ENCODE data around the gene CHD3. TPM values are rescaled to one million over a fixed set of nuclear protein-coding genes. Genes with fewer than 3 reads are reported as not detected.

The CHD3 gene
- total and polyA plus RNA-seq, 2 of the 13 experiments (the other 11 are each of a cell fraction or from before 2014, with no cell fraction given) = 2.7 to 3.7 TPM

DNA sequence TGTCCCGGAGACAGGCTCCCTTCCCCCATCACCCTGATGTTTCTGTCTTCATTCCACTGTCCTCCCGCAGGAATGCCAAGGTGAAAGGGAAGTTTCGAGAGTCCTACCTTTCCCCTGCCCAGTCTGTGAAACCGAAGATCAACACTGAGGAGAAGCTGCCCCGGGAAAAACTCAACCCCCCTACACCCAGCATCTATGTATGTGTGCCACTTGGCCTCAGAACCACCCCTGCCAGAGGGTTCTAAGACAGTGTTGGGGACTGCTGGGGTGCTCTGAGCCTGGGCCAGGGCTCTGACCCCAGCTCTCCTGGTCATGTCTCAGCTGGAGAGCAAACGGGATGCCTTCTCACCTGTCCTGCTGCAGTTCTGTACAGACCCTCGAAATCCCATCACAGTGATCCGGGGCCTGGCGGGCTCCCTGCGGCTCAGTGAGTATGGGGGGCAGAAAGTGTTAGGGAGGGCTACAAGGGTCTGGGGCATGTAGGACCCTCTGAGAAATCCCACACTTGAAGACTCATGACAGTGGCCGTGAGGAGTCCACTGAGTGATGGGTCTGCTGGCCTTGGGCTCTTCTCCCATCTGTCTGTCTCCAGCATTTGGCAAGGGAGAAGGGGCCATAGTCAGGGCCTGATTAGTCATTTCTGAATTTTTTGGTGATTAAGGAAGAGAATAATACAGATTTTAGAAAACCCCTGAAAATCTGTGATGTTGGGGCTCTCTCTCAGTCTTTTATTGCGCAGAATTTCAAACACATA lies 38.7 kb upstream of the CHD3 start:
- Histone ChIP-seq H3K27me3 (ENCODE audit: control insufficient read depth in 1 of 2, insufficient read depth in 2 of 2, low read length in 2 of 2) (no peaks in the 10 kb centered on the region), H3K4me3 (replicated peaks in 1 of 3; ENCODE audit: insufficient read depth in 1 of 3, low read depth in 2 of 3, low read length in 3 of 3) (no peak overlapping the region), H3K36me3 (replicated peaks in 1 of 2; ENCODE audit: control insufficient read depth in 1 of 2, insufficient read depth in 2 of 2, low read length in 2 of 2) (peaks cover 42 to 55% of the 10 kb centered on the region in 2 experiments), H3K79me2 (ENCODE audit: insufficient read depth, low read length) (peaks cover 8% of the 10 kb centered on the region), H3K4me2 (ENCODE audit: low read depth, low read length) (no peak overlapping the region), H3K9me3 (ENCODE audit: low read length) (no peaks in the 10 kb centered on the region), H2AFZ (ENCODE audit: low read length) (no peak overlapping the region), H3K9ac (ENCODE audit: insufficient read depth, low read depth, low read length) (no peak overlapping the region), H3K4me1 (ENCODE audit: insufficient read depth, low read length) (peaks cover 7% of the 10 kb centered on the region), H4K20me1 (ENCODE audit: insufficient read depth, low read length) (peaks cover 15% of the 10 kb centered on the region), H3K27ac (ENCODE audit: extremely low read length, insufficient read depth, low read length) (no peak overlapping the region)
- CTCF ChIA-PET (ENCODE audit: low intra/inter-chr PET ratio, low total read pairs) = no interaction called here
- no TSS peak for BruUV-seq (replicated peaks)
- POLR2A ChIA-PET = interaction anchor here (0.6 to 2.2 kb wide), 4 partner anchors 7 to 16 kb away, joined by 3 to 5 read pairs (median 4); partner anchors contain the start of gene KDM6B
- DNase-seq (ENCODE audit: low spot score) = no peak
- TF ChIP-seq NR2C2 (CRISPR knock-in tag; IDR thresholded peaks at IDR 0.05; ENCODE audit: borderline replicate concordance) = no peak
- TF ChIP-seq, protein P1, sequence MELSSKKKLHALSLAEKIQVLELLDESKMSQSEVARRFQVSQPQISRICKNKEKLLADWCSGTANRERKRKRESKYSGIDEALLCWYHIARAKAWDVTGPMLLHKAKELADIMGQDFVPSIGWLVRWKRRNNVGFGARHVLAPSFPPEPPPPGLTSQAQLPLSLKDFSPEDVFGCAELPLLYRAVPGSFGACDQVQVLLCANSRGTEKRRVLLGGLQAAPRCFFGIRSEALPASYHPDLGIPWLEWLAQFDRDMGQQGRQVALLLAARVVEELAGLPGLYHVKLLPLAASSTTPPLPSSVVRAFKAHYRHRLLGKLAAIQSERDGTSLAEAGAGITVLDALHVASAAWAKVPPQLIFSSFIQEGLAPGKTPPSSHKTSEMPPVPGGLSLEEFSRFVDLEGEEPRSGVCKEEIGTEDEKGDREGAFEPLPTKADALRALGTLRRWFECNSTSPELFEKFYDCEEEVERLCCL (CRISPR knock-in tag; IDR thresholded peaks at IDR 0.05; ENCODE audit: borderline replicate concordance) = no peak
- no peak for TF ChIP-seq HNF4A (CRISPR knock-in tag; IDR thresholded peaks at IDR 0.05)
- TF ChIP-seq, protein P2, sequence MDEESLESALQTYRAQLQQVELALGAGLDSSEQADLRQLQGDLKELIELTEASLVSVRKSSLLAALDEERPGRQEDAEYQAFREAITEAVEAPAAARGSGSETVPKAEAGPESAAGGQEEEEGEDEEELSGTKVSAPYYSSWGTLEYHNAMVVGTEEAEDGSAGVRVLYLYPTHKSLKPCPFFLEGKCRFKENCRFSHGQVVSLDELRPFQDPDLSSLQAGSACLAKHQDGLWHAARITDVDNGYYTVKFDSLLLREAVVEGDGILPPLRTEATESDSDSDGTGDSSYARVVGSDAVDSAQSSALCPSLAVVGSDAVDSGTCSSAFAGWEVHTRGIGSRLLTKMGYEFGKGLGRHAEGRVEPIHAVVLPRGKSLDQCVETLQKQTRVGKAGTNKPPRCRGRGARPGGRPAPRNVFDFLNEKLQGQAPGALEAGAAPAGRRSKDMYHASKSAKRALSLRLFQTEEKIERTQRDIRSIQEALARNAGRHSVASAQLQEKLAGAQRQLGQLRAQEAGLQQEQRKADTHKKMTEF (CRISPR knock-in tag; IDR thresholded peaks at IDR 0.05) = no peak
- TF ChIP-seq, protein P3, sequence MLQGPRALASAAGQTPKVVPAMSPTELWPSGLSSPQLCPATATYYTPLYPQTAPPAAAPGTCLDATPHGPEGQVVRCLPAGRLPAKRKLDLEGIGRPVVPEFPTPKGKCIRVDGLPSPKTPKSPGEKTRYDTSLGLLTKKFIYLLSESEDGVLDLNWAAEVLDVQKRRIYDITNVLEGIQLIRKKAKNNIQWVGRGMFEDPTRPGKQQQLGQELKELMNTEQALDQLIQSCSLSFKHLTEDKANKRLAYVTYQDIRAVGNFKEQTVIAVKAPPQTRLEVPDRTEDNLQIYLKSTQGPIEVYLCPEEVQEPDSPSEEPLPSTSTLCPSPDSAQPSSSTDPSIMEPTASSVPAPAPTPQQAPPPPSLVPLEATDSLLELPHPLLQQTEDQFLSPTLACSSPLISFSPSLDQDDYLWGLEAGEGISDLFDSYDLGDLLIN (CRISPR knock-in tag; IDR thresholded peaks at IDR 0.05; ENCODE audit: borderline replicate concordance) = no peak
- no peak for TF ChIP-seq ZNF7 (CRISPR knock-in tag; IDR thresholded peaks at IDR 0.05)
- TF ChIP-seq, protein P4, sequence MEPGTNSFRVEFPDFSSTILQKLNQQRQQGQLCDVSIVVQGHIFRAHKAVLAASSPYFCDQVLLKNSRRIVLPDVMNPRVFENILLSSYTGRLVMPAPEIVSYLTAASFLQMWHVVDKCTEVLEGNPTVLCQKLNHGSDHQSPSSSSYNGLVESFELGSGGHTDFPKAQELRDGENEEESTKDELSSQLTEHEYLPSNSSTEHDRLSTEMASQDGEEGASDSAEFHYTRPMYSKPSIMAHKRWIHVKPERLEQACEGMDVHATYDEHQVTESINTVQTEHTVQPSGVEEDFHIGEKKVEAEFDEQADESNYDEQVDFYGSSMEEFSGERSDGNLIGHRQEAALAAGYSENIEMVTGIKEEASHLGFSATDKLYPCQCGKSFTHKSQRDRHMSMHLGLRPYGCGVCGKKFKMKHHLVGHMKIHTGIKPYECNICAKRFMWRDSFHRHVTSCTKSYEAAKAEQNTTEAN (CRISPR knock-in tag; conservative IDR thresholded peaks at IDR 0.05) = no peak
- TF ChIP-seq SP140L (CRISPR knock-in tag; IDR thresholded peaks at IDR 0.05; ENCODE audit: borderline replicate concordance) = no peak
- TF ChIP-seq, protein P5, sequence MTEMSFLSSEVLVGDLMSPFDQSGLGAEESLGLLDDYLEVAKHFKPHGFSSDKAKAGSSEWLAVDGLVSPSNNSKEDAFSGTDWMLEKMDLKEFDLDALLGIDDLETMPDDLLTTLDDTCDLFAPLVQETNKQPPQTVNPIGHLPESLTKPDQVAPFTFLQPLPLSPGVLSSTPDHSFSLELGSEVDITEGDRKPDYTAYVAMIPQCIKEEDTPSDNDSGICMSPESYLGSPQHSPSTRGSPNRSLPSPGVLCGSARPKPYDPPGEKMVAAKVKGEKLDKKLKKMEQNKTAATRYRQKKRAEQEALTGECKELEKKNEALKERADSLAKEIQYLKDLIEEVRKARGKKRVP (CRISPR knock-in tag; IDR thresholded peaks at IDR 0.05) = no peak
- TF ChIP-seq ZNF777 (CRISPR knock-in tag; IDR thresholded peaks at IDR 0.05) = no peak
- TF ChIP-seq ZMYM3 (CRISPR knock-in tag; IDR thresholded peaks at IDR 0.05) = no peak
- TF ChIP-seq, protein P6, sequence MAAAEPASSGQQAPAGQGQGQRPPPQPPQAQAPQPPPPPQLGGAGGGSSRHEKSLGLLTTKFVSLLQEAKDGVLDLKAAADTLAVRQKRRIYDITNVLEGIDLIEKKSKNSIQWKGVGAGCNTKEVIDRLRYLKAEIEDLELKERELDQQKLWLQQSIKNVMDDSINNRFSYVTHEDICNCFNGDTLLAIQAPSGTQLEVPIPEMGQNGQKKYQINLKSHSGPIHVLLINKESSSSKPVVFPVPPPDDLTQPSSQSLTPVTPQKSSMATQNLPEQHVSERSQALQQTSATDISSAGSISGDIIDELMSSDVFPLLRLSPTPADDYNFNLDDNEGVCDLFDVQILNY (CRISPR knock-in tag; conservative IDR thresholded peaks at IDR 0.05) = no peak
- TF ChIP-seq ISL2 (CRISPR knock-in tag; IDR thresholded peaks at IDR 0.05) = no peak
- no peak for TF ChIP-seq KDM5B (CRISPR knock-in tag; IDR thresholded peaks at IDR 0.05; ENCODE audit: borderline replicate concordance)
- in situ Hi-C loops (cut with HindIII; ENCODE audit: extremely low pct_ligation_motif_present, low pct_unique_long_range_greater_than_20kb) = loop anchor here (10.0 kb wide), 1 partner anchor 275 kb away; the partner anchor contains the start of gene CD68
- intact Hi-C loops (cut with micrococcal nuclease; ENCODE audit: unreplicated experiment) = no loop called here
- FAIRE-seq = no peak
- 92% methylated on average over 9 of the region's 12 CpGs for WGBS (ENCODE audit: low lambda C conversion rate)
- no peak for ATAC-seq
